Measurements from ENCODE around the gene PACRG. TPM values are rescaled to one million over a fixed set of nuclear protein-coding genes. Genes with fewer than 3 reads are reported as not detected.

The PACRG gene
- total RNA-seq, 1 experiment from 2014 or later: 0.59 TPM

- BruUV-seq (replicated peaks): no TSS peak
- CTCF ChIA-PET: no interaction called here
- TF ChIP-seq REST (IDR thresholded peaks at IDR 0.05; ENCODE audit: insufficient read depth in 1 of 2, low read depth in 2 of 2, low read length in 1 of 2): no peak
- intact Hi-C loops (cut with micrococcal nuclease; ENCODE audit: unreplicated experiment) (no loop called here), in situ Hi-C loops (cut with HindIII; ENCODE audit: low pct_unique_long_range_greater_than_20kb, low sequenced_read_pairs) (no loop called here)
- DNase-seq (ENCODE audit: low read depth, low spot score): no peak
- Histone ChIP-seq H3K4me1 (ENCODE audit: control insufficient read depth, insufficient read depth, low read length) (no peaks in the 10 kb centered on the region), H3K27ac (ENCODE audit: low read length) (no peak overlapping the region), H3K36me3 (ENCODE audit: control insufficient read depth, insufficient read depth, low read length) (no peaks in the 10 kb centered on the region), H3K4me3 (ENCODE audit: low read depth in 2 of 2, low read length in 2 of 2) (no peak overlapping the region), H3K9me3 (ENCODE audit: control insufficient read depth, insufficient read depth, low read depth, low read length) (no peaks in the 10 kb centered on the region), H3K27me3 (ENCODE audit: control insufficient read depth, insufficient read depth, low read length) (no peaks in the 10 kb centered on the region)
- no peak for ATAC-seq
- POLR2A ChIA-PET: no interaction called here
Observed at GRCh38 chr6:162846723-162847122, 118.9 kb downstream of the PACRG start.

- CTCF ChIA-PET: no interaction called here
- POLR2A ChIA-PET: no interaction called here
Observed at GRCh38 chr6:162849269-162849668, 121.5 kb downstream of the PACRG start.

More at GRCh38 chr6:162849269-162849668, 121.5 kb downstream of the PACRG start:
- Histone ChIP-seq H3K27ac (ENCODE audit: low read length) (no peak overlapping the region), H3K4me1 (ENCODE audit: control insufficient read depth, insufficient read depth, low read length) (no peaks in the 10 kb centered on the region), H3K36me3 (ENCODE audit: control insufficient read depth, insufficient read depth, low read length) (no peaks in the 10 kb centered on the region), H3K27me3 (ENCODE audit: control insufficient read depth, insufficient read depth, low read length) (no peaks in the 10 kb centered on the region), H3K9me3 (ENCODE audit: control insufficient read depth, insufficient read depth, low read depth, low read length) (no peaks in the 10 kb centered on the region), H3K4me3 (ENCODE audit: low read depth in 2 of 2, low read length in 2 of 2) (no peak overlapping the region)
- no TSS peak for BruUV-seq (replicated peaks)
- TF ChIP-seq REST (IDR thresholded peaks at IDR 0.05; ENCODE audit: insufficient read depth in 1 of 2, low read depth in 2 of 2, low read length in 1 of 2): no peak
- TF ChIP-seq CTCF (IDR thresholded peaks at IDR 0.05): no peak
- no peak for TF ChIP-seq SIN3A (IDR thresholded peaks at IDR 0.05; ENCODE audit: borderline replicate concordance, insufficient read depth, low read depth, low read length)
- TF ChIP-seq TCF7L2 (IDR thresholded peaks at IDR 0.05; ENCODE audit: low read depth, low read length): no peak
- no peak for TF ChIP-seq POLR2AphosphoS5 (IDR thresholded peaks at IDR 0.05; ENCODE audit: low read depth, low read length)
- ATAC-seq (no peak), DNase-seq (ENCODE audit: low read depth, low spot score) (no peak)
- intact Hi-C loops (cut with micrococcal nuclease; ENCODE audit: unreplicated experiment): no loop called here
- in situ Hi-C loops (cut with HindIII; ENCODE audit: low pct_unique_long_range_greater_than_20kb, low sequenced_read_pairs): no loop called here
